HG02623 (cell line): ENCODE data around the gene PRKCE.

Source experiments
- ATAC-seq: cut with Tn5 transposase; IDR thresholded peaks from one replicate; pipeline ENCODE4 v1.9.1; 2021; ENCODE audit warnings: moderate library complexity; ENCODE audit not compliant: unreplicated experiment

The PRKCE gene

DNA sequence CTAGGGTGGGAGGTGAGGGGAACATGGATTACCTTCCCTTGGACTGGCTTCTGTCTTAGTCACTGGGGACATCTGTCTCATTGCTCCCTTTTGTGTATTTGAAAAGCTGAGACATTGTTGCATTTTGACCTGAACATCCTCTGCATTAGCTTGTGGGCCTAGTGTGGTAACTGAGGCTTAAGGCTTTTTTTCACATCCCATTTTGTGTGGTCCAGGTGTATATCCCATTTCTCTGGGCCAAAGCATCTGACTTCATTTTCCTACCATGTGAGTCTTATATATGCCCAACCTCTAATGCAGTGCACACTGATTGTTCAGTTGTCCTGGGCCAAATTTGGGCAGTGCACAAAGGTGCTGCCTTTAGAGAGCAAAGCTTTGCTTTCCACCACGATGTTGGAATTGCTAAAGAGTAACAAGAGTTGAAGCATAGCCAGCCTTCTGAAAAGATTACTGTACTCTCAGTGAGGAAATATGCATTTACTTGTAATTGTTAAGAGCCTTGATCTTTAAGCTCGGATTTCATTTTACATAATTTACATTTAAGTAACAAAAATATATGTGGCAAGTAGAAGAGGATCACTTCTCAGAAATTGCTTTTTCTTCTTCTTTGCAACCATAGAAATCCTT lies 13.3 kb downstream of the PRKCE start:
- no peak for ATAC-seq

DNA sequence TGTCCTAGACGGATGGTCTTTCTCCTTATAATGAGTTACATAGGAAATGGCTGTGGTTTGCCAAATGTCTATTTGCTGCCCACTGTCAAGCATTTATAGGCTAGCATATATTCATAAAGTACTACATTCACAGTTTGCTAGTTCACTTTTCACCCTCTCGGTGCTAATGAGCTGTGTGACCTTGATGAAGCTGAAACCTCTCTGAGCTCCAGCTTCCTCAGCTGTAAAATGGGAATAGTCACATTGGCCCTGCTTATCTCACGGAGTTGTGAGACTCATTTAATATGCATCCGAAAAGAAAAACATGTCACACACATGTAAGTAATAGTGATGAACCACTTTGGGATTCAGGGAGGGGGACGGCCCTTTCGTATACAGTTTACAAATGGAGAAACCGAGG lies 17.0 kb downstream of the PRKCE start:
- ATAC-seq: no peak

DNA sequence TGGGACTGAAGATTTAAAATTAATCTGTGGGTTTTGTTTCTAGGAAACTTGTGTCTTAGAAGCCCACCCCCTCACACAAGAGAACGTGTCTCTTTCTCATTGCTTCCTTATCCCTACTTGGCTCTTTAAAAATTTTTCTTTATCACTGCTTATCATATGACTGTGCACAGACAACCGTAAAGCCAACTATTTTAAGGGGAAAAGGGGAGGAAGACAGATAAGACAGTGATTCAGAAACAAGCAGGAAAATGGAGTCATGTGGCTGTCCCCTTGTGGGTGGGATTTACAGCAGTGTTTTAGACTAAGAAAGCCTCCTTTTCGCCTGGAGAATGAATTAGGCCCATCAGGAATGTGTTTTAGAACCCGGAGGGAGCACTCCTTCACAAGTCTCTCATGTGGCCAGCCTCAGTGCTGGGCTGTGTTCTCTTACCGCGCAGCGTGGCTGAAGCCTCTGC lies 17.6 kb downstream of the PRKCE start:
- ATAC-seq: no peak

DNA sequence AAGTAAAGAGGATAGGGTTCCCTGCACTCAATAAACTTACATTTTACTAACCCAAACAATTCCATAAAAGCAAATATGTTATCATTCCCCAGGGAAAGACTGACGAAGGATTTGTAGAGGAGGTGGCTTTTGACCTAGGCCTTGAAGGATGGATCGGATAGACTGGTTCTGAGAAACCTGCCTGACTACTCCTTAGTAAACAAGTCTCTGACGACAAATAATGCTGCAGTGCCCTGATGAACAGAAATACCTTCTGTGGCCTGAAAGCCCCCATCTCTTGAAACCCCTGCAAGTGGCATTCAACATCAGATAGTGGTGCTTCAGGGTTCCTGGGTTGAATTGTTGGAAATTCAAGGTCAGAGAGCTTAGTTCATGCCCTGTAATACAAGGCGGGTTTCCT lies 19.2 kb downstream of the PRKCE start:
- ATAC-seq: no peak

DNA sequence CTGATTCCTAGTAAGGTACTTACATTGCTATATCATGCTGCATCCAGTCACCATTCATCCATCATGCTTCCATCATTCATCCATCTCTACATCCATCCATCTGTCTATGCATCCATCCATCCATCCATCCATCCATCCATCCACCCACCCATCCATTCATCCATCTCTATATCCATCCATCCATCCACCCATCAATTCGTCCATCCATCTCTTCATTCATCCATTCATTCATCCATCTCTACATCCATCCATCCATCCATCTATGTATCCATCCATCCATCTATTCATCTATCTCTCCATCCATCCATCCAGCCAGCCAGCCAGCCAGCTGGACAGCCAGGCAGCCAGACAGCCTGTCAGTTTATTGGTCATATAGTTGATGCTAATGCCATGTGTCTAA lies 20.7 kb downstream of the PRKCE start:
- no peak for ATAC-seq

DNA sequence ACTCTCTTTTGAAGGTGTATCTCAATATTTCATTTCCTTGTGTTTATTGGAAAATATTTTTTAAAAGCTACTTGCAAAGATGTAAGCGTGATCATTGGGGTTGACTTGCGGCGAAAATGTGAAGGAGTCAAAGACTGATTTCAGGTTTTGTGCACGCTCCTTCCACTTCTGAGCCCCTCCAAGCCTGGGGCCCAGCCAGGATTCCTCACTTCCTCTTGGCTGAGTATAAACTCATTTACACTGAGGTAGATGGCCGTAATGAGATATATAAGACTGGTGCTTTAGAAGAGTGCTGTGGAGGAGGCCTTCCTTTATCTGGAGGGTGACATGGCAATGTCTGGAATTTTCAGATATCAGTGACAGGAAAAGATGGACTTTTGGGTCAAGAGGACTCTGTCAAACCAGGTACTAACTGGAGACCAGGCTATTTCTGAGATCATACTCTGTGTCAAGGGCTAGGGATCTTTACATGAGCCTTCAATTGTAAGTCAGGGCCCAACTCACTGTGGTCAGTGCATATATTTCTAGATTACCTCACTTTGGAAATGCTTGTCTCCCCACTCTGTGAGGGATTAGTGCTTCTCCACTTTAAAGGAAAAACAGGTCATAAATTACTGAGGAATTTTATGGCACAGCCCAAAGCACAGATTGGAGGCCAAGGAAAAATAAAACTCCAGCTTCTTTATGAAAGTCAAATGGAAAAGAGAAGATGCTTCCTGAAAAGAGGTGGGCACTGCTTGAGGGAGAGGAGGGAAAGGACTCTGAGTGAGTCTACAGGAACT lies 22.8 kb downstream of the PRKCE start:
- ATAC-seq: no peak

DNA sequence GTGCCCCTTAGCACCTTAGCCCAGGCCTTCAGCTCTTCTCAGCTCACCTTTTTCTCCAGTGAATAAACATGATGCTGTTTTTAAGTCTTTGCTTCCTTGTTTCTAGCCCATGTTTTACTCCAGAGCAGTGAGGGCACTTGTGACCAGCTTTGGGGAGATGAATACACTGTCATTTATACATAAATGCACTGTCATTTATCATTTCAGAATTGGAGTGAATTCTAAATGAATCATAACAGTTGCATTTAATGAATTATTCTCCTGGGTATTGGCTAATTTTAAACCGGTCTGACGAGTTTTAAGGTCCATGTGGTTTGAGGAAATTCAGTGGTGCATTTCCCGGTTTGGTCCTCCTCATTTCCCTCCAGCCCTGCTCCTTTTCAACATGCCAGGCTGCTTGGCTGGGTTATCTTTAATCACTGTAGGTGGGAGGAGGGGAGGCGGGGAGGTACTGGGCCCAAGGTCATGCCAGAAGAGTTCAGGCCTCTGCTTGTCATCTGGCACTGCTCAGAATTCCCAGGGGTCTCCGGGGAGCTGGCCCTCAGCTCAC lies 23.9 kb downstream of the PRKCE start:
- ATAC-seq: no peak

DNA sequence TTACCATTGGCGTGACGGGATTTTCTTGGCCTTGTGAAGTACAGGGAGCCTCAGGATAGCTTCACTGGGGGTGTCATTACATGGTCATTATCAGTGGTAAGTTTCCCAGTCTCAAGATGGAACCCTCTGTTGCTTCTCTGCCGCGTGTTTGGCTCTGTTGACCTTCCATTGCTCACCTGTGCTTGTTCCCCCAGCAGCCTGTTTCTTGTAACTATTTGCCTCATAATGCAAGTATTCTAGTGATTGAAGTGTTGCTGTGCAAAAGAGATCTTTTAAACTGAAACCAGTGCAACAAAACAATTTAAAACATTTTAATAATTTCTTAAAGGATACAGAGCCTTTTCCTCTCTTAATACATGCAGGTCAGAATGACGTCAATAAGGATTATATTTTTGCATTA lies 24.6 kb downstream of the PRKCE start:
- ATAC-seq: no peak

DNA sequence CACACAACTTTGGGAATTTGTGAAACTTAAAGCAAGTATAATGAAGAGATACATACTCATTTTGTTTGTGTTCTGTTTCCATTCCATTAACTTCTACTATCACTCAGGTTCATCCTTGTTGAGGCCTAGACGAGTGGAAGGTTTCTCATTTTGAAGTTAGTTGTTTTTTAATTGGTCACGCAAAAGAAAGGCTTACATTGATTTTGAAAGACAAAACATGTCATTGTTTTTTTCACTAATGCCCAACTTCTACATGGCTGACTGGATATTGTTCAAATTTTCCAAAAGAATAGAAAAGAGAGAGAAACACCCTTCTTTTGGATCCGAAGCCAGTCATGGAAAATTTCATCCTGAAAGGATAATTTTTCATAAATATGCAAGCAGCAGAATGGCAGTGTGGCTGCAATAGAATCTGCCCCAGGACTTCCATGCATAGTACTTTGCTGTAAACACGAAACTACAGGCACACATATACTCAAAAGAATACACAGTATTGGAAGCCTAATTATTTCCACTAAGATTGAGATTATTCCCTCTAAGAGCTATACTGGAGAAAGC lies 27.4 kb downstream of the PRKCE start:
- no peak for ATAC-seq

DNA sequence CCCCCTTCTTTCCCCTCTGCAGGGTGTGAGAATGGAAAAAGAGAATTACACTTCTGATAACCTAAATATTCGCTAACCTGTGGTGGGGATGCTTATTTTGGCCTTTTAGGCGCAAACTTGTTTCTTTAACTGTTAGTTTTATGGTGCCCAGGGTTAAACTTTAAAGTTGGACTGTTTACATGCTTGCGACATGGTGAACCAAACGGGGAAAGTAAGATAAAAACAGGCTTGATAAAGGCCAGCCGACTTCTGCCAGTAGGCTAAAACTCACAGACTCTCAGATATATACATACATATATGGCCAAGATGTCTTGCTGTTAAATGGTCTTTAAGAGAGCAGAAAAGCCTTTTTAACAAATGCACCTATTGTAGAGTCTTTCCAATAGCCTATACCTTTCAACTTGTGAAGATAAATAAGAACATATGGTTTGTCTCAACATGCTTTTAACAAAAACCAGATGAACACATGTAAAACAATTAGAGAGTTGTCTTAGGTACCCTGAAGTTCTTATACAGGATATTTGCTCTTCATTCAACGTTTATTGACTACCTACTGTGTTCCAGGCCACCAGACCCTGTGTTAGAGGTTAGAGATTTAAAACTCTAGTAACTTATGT lies 29.0 kb downstream of the PRKCE start:
- ATAC-seq: no peak

DNA sequence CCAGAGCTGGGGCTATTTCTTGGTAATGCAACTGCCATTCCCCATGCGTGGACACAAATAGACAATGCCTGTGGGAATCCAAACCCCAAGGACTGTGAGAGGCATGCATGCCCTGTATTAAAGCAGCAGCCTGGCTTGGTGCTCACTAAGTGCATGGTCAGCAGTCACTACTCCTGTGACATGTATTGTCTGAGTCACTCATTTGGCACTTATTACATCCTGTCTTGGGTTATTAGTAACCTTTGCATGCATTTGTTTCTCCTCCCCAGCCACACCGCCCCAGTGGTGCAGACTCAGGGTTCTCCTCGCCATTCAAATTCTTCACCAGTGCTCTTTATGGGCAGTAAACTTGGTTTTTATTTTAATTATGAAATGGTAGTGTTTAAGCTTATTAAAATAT lies 30.2 kb downstream of the PRKCE start:
- peak; percentile 70 for ATAC-seq

DNA sequence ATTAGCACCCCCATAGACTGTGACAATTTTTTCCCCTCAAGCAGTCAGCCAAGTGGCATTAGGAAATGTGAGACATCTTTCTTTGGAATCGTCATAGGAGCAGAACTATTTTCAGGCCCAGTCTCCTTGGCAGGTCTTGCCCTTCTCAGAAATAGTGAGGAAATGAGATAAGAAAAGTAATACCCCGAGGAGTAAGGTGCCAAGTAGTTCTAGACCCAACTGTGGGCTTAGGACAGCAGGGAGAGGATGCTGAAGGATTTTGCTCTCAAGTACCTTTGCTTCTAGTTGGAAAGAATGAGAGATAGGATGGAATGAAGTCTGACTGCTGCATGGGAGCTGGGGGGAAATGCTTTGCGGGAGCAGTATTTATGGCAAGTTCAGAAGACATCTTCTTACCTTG lies 31.8 kb downstream of the PRKCE start:
- no peak for ATAC-seq

DNA sequence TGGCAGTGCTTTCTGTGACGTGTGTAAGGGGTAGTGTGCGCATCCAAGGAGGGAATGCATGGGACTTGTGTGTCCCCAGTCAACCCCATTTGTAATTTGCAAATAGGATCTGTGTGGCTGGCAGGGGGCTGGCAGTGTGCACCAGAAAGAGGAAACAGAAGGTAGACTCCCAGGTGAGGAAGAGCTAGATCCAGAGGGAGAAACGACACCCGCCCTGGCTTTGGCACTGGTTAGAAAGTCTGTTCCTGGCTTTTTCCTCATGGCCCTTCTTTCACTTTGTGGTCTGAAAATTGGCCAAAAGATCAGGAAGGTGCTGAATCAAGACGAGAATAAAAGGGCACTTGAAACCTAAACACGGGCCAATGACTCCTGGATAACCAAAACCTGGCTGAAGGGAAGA lies 33.3 kb downstream of the PRKCE start:
- no peak for ATAC-seq

DNA sequence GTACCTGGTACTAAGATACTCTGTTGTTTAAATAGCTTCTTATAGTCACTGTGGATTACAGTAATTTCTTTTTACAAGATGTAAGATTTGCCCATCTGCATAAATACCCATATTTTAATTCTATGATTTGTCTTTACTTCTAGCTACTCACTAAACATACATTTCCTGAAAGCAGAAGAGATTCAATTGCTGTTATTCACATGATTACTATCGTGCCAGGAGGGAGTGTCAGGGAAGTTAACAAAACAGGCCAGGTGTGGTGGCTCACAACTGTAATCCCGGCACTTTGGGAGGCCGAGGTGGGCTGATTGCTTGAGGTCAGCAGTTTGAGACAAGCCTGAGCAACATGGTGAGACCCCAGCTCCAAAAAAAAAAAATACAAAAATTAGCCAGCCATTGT lies 33.8 kb downstream of the PRKCE start:
- ATAC-seq: no peak

DNA sequence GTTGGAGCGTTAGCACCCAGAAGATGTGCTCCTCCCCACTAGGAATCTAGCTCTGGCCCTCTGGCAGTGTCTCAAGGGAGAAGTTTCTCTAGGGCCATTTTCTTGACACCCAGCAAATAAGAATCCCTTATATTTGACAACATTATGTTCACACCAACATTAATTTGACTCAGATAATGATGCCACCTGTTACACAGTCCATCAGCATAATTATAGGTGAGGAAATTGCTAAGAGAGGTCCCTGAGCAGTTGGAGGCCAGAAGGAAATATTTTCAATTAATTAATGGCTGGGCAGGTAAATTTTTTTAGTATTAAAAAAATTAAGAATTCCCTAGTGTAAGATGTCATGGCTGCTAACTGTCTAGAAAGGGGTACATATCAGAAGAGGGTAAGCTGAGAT lies 36.5 kb downstream of the PRKCE start:
- ATAC-seq: no peak

DNA sequence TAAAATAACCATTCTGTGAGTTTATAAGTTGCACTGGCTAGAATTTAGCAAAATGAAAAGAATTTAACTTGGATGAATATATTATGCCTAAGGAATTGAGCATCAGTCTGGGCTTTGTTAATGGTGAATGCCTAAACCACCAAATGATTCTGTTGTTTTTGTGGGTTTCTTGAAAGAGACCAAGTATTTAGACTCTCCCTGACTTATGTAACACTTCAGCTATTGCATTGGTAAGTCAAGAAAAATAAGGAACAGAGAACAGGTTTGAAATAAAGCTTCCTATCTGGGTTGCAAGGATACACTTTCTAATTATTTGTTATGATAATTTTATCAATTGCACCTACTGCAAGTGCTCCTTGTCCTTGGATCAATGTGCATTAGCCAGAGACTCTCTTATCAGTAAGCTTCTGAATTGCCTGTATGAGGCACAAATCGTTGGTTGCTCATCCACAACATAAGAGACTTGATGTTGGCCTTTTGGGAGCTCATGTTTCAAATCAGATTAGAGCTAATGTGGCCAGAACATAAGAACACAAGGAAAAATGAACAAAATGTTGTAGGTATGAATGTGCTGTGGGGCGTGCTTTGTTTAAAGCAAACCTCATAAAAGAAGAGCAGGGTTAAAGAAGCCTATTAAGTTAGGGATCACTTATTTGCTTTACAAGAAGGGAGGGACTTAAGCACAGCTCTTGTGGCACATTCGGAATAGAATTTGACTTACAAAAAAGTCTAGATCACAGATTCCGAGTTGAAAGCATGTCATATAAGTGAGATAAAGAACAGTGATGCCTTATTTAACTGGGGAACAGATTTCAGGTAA lies 37.2 kb downstream of the PRKCE start:
- ATAC-seq: no peak

DNA sequence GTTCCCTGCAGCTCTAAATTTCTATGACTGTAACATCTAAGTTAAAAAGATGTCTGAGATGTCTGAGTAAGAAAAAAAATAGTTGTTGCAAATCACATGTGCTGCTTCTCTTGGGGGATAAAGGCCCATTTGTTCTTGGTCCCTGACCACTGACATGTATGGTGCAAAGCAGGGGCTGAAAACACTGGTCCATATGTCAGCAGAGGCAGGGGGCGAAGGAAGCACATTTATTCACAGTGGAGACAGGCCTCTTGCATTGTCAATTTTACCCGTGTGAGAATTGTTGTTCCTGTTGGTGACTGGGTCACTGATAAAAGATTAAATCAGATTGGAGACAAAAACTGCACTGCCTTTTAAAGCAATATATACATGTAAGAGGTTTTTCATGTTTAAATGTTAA lies 38.8 kb downstream of the PRKCE start:
- ATAC-seq: no peak

DNA sequence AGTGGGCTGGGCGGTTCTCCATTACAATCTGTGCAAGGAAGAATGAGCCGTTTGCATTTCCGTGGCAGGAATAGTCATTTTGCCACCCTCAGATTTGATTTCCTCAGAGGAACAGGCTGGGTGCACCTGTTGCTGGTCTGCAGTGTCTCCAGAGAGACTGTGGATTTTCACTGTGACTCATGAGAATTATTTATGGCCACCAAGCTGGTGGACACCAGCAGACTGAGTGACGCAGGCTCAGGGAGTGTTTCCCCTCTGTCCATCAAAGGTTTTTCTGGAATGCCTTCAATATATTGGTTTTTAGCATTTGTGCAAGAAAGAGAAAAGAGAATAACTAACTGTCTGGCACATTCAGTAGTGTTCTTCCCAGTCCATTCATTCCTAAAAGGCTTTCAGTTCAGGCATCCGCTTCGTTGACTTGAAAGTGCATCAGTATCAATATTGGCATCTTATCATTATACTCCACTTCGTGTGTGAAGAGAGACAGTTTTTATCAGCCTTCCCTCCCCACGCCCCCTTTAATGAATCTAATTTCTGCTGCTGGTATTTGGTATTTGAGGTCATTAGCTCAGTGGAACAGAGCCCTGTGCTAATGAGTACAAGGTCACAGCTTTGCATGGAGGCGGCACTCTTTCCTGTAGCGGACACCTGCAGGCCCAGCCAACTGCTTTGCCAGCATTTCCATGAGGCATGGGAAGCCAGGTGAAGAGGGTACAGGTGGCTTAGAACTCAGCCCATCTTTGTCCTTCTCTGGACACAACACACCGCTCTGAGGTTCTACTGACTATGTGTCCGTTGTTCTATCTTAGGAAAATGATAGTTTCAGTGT lies 39.9 kb downstream of the PRKCE start:
- ATAC-seq: peak; percentile 38

DNA sequence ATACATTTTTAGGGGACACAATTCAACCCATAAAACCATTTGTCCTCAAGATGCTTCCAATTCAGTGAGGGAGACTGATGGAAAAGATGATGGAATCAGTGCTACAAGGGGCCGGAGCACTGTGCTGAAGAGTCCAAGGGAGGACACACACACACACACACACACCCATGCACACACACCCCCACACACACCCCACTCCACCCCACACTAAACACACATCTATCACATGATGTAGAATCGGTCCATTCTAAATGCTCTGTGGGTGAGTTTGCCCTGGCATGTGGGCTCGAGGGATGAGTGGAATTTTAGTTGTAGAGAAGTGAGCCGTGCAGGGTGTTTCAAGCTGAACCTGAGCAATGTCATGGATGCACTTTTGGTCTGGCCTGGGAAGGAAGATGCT lies 41.1 kb downstream of the PRKCE start:
- ATAC-seq: no peak

DNA sequence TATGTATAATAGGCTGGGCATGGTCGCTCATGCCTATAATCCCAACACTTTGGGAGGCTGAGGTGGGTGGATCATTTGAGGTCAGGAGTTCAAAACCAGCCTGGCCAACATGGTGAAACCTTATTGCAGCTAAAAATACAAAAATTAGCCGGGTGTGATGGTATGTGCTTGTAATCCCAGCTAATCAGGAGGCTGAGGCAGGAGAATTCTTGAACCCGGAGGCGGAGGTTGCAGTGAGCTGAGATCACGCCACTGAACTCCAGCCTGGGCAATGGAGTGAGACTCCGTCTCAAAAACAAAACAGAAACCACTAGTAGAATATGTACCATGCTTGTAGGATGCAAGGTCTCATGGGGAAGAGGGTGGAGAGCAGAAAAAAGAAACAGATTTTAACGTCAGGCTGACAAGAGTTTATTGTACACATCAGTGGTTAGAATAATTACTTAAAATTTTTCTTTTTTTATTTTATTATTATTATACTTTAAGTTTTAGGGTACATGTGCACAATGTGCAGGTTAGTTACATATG lies 44.1 kb downstream of the PRKCE start:
- peak; percentile 33 for ATAC-seq
